OCI-LY3 (cell line): ENCODE results near the gene IRF2BP1.

Experiments
- EZH2phosphoT487 ChIP-seq: fragments of 200-600 bp; shearing (Covaris generic); IDR thresholded peaks from 2 replicates; pipeline ENCODE4 v1.6.1; 2018; ENCODE audit warnings: antibody characterized with exemption, mixed run types, low read depth
- TF ChIP-seq, protein P1 (sequence below): fragments of 200-600, 300-600 bp; sonication (generic); IDR thresholded peaks from 2 replicates; pipeline ENCODE4 v1.5.1; 2014; ENCODE audit warnings: antibody characterized with exemption, low read length, low read depth

DNA sequence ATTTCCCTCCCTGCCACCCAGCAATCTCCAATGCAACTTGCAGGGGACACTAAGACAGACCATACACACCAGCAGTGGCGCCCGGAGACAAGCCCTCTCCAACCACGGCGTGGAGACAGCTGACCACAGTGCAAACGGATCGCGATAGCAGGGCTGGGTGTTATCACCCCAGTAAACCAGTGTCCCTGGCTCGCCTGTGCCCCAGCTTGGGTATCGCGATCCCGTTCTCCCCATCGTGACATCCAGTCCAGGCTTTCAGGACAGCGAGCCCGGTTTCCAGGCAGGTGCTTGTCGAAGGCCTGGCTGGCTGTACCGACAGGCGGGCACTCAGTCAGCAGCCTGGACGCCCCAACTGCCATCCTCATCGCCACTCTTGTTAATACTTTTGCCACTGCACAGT lies 49.3 kb upstream of the IRF2BP1 start:
- TF ChIP-seq, protein P1, sequence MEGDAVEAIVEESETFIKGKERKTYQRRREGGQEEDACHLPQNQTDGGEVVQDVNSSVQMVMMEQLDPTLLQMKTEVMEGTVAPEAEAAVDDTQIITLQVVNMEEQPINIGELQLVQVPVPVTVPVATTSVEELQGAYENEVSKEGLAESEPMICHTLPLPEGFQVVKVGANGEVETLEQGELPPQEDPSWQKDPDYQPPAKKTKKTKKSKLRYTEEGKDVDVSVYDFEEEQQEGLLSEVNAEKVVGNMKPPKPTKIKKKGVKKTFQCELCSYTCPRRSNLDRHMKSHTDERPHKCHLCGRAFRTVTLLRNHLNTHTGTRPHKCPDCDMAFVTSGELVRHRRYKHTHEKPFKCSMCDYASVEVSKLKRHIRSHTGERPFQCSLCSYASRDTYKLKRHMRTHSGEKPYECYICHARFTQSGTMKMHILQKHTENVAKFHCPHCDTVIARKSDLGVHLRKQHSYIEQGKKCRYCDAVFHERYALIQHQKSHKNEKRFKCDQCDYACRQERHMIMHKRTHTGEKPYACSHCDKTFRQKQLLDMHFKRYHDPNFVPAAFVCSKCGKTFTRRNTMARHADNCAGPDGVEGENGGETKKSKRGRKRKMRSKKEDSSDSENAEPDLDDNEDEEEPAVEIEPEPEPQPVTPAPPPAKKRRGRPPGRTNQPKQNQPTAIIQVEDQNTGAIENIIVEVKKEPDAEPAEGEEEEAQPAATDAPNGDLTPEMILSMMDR = no peak
- no peak for TF ChIP-seq EZH2phosphoT487
